CD4-positive, alpha-beta T cell treated with Interleukin-4 for 4 hours (primary cell): ENCODE results near the gene PSMB1.

Experiments
- DNase-seq: peaks from one replicate; pipeline ENCODE4 v3.0.0-alpha.2; 2020

PSMB1 gene

GRCh38 chr6:170552765-170553533, at the start of gene PSMB1:
TSS of gene PSMB1 (minus strand) at chr6:170553307. CDS start at chr6:170553242, 65 bp downstream.
- peak; percentile 86 for DNase-seq

DNA sequence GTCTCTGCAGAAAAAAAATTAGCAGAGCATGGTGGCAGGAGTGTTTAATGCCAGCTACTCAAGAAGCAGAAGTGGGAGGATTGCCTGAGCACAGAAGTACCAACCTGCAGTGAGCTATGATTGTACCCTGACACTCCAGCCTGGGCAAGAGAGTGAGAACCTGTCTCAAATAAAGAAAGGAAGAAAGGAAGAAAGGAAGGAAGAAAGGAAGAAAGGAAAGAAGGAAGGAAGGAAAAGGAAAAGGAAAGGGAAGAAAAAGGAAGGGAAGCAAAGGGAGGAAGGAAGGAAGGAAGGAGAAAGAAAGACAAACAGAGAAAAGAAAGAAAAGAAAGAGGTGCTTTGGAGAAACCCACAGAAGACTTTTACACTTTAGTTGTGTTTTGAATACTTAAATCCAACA, 44.2 kb upstream of the PSMB1 start:
- DNase-seq, result no peak

- DNase-seq, result no peak
Observed at GRCh38 chr6:170596426-170596825, 43.3 kb upstream of the PSMB1 start.

- no peak for DNase-seq
Observed at GRCh38 chr6:170590725-170591124, 37.6 kb upstream of the PSMB1 start.

GRCh38 chr6:170584954-170585498, 31.9 kb upstream of the PSMB1 start:
- no peak for DNase-seq

DNA sequence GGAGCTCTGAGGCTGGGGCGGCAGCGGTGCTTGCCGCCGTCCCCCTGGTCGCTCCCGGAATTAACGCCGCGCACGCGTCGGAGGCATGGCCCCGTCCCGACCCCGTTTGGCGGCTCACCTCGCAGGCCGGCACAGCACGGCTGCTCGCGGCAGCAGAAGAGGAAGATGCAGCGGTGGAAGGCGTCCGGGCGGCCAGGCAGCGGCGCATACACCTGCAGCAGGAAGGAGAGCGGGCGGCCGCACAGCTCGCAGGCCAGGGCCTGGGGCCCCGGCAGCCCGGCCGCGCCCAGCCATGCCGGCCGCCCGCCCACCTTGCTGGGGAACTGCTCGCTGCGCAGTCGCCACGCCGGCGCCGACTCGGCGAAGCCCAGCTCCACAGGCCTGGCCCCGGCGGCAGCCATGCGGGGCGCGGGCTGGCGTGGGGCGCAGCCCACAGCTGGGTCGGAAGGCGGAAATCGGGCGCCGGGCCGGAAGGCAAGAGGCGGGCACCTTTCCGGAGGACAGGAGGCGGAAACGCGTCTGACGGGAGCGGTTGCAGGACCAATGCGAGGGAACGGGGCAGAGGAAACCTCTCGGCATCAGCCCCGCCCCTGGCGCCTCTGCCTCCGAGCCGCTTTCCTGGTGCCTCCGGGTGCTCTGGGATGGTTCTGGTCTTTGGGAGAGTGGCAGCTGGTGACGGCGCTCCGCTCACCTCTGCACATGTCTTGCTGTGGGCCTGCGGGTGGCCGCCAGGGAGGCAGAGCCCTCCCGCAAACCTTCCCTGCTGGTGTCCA, 31.3 kb upstream of the PSMB1 start, which contains the start of gene PDCD2:
PDCD2 (minus strand) TSS at position 457 of the 773 bp plus-strand sequence; CDS start at position 401, 56 bp downstream.
- DNase-seq, result peak; percentile 89

GRCh38 chr6:170583756-170584180, 30.7 kb upstream of the PSMB1 start:
- DNase-seq, result peak; percentile 6

DNA sequence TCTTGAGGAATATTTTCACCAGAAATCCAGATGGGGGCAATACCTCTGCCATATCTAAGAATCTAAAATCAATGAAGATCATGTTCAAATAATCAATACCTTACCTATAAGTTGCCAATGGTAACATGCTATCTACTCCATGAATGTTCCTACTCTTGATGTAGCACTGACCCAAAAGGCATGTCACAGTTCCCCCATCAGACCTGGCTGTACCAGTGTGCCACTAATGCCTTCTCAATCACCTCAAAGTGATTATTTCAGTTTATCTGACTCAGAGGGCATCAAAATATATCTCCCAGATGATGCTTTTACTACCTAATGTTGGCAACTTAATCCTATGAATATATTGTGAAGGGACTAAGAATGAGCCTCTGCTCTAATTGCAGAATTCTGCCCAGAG, 25.8 kb upstream of the PSMB1 start:
- no peak for DNase-seq

DNA sequence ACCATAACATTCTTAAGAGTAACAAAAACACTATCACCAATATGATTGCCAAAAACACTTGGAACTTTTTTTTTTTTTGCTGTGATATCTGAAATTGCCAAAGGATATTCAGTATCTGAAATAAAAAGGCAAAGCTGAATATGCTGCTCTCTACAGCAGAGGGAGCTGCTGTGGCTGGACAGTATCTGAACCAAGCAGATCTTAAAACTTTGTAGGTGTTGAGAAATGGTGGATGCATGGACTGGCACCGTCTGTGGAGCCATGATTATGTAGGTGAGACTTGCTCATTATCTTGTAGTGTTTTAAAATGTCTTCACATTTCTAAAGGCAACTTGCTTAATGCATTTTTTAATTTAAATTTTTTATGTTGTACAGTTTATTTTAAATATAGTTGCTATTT, 22.1 kb upstream of the PSMB1 start:
- DNase-seq, result no peak

DNA sequence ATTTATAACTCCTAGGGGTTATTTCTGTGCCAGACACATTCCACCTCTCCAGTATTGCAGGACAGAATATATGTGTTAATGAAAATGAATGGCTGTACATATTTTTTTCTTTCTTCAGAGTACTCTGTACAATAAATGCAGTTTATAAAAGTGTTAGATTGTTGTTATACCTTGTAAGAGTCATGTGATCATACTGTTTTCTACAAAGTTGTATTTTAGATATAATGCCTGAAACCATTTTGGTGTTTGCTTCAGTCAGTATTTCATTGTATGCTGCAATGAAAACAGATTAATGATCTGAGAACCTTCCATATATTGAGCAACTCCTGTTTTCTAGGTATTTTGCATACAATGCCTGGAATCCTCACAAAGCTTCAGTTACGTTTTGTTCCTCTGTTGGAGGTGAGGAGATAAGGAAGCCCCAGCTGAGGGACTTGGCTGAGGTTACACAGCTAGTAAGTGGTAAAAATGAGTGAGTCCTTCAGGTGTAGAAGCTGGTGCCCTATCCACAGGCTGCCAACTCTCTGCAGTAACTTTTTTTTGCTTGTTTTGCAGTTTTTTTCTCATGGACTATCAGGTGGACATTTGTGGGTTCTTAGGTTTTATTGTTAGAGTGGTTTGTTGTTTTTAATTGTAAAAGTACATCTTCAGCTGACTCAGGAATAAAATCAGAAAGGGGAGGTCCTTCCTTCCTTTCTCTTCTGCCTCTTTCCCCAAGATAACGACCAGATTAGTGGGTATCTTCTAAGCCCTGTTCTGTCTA, 19.8 kb upstream of the PSMB1 start:
- DNase-seq, result no peak

- no peak for DNase-seq
Observed at GRCh38 chr6:170564936-170565530, 11.9 kb upstream of the PSMB1 start.

DNA sequence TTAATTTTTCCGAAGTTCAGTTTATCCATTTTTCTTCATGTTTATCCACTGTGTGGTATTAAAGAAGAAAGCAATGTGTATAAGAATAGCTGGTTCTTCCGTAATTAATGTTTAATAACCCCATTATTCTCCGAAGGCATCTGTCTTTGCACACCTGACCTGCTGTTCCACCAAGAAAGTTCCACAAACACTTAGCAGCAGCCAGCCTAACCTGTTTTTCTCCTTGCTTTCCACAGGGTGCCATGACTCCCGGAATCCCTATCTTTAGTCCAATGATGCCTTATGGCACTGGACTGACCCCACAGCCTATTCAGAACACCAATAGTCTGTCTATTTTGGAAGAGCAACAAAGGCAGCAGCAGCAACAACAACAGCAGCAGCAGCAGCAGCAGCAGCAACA, 8.4 kb upstream of the PSMB1 start:
- DNase-seq, result no peak

- no peak for DNase-seq
Observed at GRCh38 chr6:170555305-170555704, 2.2 kb upstream of the PSMB1 start.

GRCh38 chr6:170554796-170555137, 1.7 kb upstream of the PSMB1 start:
- DNase-seq, result no peak

DNA sequence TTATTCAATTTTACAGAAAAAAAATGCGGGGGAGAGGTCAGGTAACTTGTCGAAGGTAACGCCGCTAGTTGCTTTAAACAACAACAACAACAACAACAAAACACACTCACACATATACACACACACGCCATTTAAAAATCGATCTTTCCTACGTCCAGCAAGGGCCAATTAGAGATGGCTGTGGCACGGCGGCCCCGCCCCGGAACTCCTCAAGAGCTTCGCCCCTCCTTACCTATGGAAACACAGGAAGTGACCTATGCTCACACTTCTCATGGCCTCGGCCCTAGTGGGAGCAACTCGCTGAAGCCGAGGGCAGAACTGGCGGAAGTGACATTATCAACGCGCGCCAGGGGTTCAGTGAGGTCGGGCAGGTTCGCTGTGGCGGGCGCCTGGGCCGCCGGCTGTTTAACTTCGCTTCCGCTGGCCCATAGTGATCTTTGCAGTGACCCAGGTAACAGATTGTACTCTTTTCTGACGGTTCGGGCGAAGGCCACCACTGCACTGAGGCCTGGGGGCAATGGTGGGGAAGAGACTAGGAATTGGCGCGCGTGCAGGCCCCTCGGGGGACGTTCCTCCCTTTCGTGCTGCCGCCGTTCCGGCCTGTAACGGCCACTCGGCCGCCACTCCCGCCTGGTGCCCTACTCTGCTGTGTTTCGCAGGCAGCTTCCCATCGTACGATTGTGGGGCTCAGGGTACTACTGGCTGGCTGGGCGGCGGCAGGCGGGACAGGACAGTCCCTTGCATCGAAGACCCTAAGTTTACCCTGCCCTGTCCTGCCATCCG, 1.1 kb upstream of the PSMB1 start, which contains the start of gene TBP:
TBP (plus strand) TSS at position 357 of the 783 bp plus-strand sequence. CDS start 2,661 bp downstream, outside the sequence.
- peak; percentile 98 for DNase-seq

GRCh38 chr6:170553534-170554012, 466 bp upstream of the PSMB1 start:
- no peak for DNase-seq

GRCh38 chr6:170545405-170545804, 7.7 kb downstream of the PSMB1 start:
- DNase-seq, result no peak

GRCh38 chr6:170542031-170542719, 10.9 kb downstream of the PSMB1 start:
- no peak for DNase-seq

GRCh38 chr6:170537329-170537728, 15.8 kb downstream of the PSMB1 start:
- DNase-seq, result no peak

GRCh38 chr6:170536671-170537070, 16.4 kb downstream of the PSMB1 start:
- no peak for DNase-seq

- DNase-seq, result no peak
Observed at GRCh38 chr6:170535004-170535403, 18.1 kb downstream of the PSMB1 start.
